Stimulated activated CD8-positive, alpha-beta memory T cell treated with anti-CD3 and anti-CD28 coated beads, Interleukin-7, amount 100 ng/mL, for 48 hours (primary cell): Measurements from ENCODE around the gene PTPRN2.

Experiments
- DNase-seq, 2 donors: peaks; one replicate each; pipeline ENCODE4 v3.0.0-alpha.2; 2020; ENCODE audit warnings: low read depth in 1 of 2; ENCODE audit errors: extremely low read depth in 1 of 2

Gene PTPRN2

GRCh38 chr7:157661611-157661975, 926.0 kb downstream of the PTPRN2 start:
- DNase-seq, result no peak

GRCh38 chr7:157660971-157661610, 926.5 kb downstream of the PTPRN2 start:
- DNase-seq, result no peak

- no peak for DNase-seq
Measured at GRCh38 chr7:157658851-157659412, 928.7 kb downstream of the PTPRN2 start.

- DNase-seq, result no peak
Measured at GRCh38 chr7:157657741-157658740, 929.6 kb downstream of the PTPRN2 start.

- DNase-seq, result no peak
Measured at GRCh38 chr7:157656195-157656769, 931.3 kb downstream of the PTPRN2 start.

GRCh38 chr7:157654350-157654749, 933.3 kb downstream of the PTPRN2 start:
- no peak for DNase-seq

GRCh38 chr7:157653827-157654207, 933.8 kb downstream of the PTPRN2 start:
- no peak for DNase-seq

GRCh38 chr7:157652954-157653826, 934.4 kb downstream of the PTPRN2 start:
- no peak for DNase-seq

- DNase-seq, result no peak
Measured at GRCh38 chr7:157652161-157652953, 935.3 kb downstream of the PTPRN2 start.

- DNase-seq, result no peak
Measured at GRCh38 chr7:157651366-157652160, 936.1 kb downstream of the PTPRN2 start.

- no peak for DNase-seq
Measured at GRCh38 chr7:157650801-157651200, 936.8 kb downstream of the PTPRN2 start.

- DNase-seq, result no peak
Measured at GRCh38 chr7:157650131-157650631, 937.4 kb downstream of the PTPRN2 start.

GRCh38 chr7:157646551-157646950, 941.1 kb downstream of the PTPRN2 start:
- DNase-seq, result no peak

GRCh38 chr7:157645539-157645938, 942.1 kb downstream of the PTPRN2 start:
- DNase-seq, result no peak

- DNase-seq, result no peak
Measured at GRCh38 chr7:157644946-157645345, 942.7 kb downstream of the PTPRN2 start.

GRCh38 chr7:157643525-157643970, 944.1 kb downstream of the PTPRN2 start:
- no peak for DNase-seq

- DNase-seq, result no peak
Measured at GRCh38 chr7:157641866-157642265, 945.8 kb downstream of the PTPRN2 start.

- no peak for DNase-seq
Measured at GRCh38 chr7:157640144-157640543, 947.5 kb downstream of the PTPRN2 start.

- DNase-seq, result no peak
Measured at GRCh38 chr7:157638563-157638962, 949.1 kb downstream of the PTPRN2 start.
